SJSA1 (cell line): Measurements from ENCODE around the gene HOXC10. TPM values are rescaled to one million over a fixed set of nuclear protein-coding genes. Genes with fewer than 3 reads are reported as not detected.

ENCODE experiments used
- DNase-seq, 2 experiments: peaks; one replicate each; pipeline ENCODE4 v3.0.0-alpha.2; 2015 to 2020; ENCODE audit warnings: low spot score in 2 of 2, low read depth in 1 of 2
- H3K27ac ChIP-seq: fragments of 250-450 bp; sonication (Bioruptor Pico); 2 replicates; pipeline ENCODE4 v1.5.1; 2020; ENCODE audit warnings: mild to moderate bottlenecking, moderate library complexity
- H3K27me3 ChIP-seq: fragments of 250-450 bp; sonication (Bioruptor Pico); replicated peaks from 2 replicates; pipeline ENCODE4 v1.5.1; 2020; ENCODE audit warnings: mild to moderate bottlenecking, moderate library complexity
- H3K36me3 ChIP-seq: fragments of 250-450 bp; sonication (Bioruptor Pico); 2 replicates; pipeline ENCODE4 v1.5.1; 2020; ENCODE audit warnings: mild to moderate bottlenecking
- H3K4me1 ChIP-seq: fragments of 250-450 bp; sonication (Bioruptor Pico); replicated peaks from 2 replicates; pipeline ENCODE4 v1.6.1; 2021; ENCODE audit warnings: mild to moderate bottlenecking
- H3K4me3 ChIP-seq: fragments of 250-450 bp; sonication (Bioruptor Pico); 2 replicates; pipeline ENCODE4 v1.5.1; 2020; ENCODE audit warnings: mild to moderate bottlenecking
- H3K9me3 ChIP-seq: fragments of 250-450 bp; sonication (Bioruptor Pico); replicated peaks from 2 replicates; pipeline ENCODE4 v1.5.1; 2020; ENCODE audit warnings: mild to moderate bottlenecking
- total RNA-seq: library from RNA; depleted of rRNA; stranded (reverse); fragments of >200 nt; shearing (Covaris generic); gene quantifications from 2 replicates; pipeline ENCODE4 v1.2.3, GENCODE V29; 2014

Gene HOXC10
- total RNA-seq, 1 experiment from 2014 or later, result 7.5 TPM

- peak overlapping the region; percentile 81 for H3K27ac ChIP-seq
- peak; percentile 96 to 97 for DNase-seq
- no peaks in the 10 kb centered on the region for H3K9me3 ChIP-seq
- peaks cover 46% of the 10 kb centered on the region for H3K4me1 ChIP-seq
- peaks cover 36% of the 10 kb centered on the region for H3K36me3 ChIP-seq
- H3K27me3 ChIP-seq, result no peaks in the 10 kb centered on the region
- peak overlapping the region; percentile 60 for H3K4me3 ChIP-seq
These were observed 19.5 kb upstream of the HOXC10 start for GRCh38 chr12:53965281-53966084.

GRCh38 chr12:53966085-53966384 is 18.9 kb upstream of the HOXC10 start:
- peak overlapping the region; percentile 60 for H3K4me3 ChIP-seq
- no peaks in the 10 kb centered on the region for H3K27me3 ChIP-seq

DNA sequence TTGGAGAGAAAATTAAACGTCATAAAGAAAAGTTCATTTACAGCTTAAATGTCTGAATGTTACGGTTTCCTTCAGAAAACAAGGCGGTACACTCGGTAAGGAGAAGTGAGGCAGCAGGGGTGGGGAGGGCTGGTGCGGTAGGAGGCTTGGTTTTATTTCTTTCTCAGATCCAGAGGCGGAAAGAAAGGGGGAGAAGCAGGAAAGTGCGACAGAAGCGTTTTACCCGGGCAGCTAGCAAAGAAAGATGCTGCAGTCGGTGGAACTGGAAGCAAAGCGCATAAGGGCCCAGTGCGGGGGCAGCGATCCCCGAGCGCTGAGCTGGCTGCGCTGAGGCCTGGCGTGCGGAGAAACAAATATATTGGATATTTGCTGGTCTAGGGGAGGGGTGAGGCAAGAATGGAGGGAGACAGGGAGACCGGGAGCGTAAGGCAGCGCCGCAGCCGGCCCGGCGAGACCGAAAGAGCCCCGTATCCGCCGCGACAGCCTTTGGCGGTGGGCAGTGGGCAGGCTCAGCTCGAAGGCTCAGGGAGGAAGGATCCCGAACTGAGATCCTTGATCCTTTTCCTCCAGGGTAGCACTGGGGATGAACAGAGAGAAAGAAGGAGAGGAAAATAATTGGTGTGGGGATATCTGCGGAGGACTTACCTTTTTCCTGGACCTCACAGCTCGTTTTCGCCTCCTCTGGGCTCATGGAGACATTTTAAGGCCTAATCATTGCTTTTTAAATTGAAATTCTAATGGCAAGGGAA is 18.4 kb upstream of the HOXC10 start:
- H3K9me3 ChIP-seq, result no peaks in the 10 kb centered on the region
- peak overlapping the region; percentile 81 for H3K27ac ChIP-seq
- no peaks in the 10 kb centered on the region for H3K27me3 ChIP-seq
- H3K36me3 ChIP-seq, result peaks cover 41% of the 10 kb centered on the region
- peak in 1 of 2 experiments; percentile 61 for DNase-seq
- peak overlapping the region; percentile 60 for H3K4me3 ChIP-seq
- H3K4me1 ChIP-seq, result peaks cover 56% of the 10 kb centered on the region

More at GRCh38 chr12:53966085-53966384, 18.9 kb upstream of the HOXC10 start:
- H3K27ac ChIP-seq, result peak overlapping the region; percentile 81
- H3K9me3 ChIP-seq, result no peaks in the 10 kb centered on the region
- DNase-seq, result no peak
- H3K36me3 ChIP-seq, result peaks cover 41% of the 10 kb centered on the region
- H3K4me1 ChIP-seq, result peaks cover 51% of the 10 kb centered on the region

DNA sequence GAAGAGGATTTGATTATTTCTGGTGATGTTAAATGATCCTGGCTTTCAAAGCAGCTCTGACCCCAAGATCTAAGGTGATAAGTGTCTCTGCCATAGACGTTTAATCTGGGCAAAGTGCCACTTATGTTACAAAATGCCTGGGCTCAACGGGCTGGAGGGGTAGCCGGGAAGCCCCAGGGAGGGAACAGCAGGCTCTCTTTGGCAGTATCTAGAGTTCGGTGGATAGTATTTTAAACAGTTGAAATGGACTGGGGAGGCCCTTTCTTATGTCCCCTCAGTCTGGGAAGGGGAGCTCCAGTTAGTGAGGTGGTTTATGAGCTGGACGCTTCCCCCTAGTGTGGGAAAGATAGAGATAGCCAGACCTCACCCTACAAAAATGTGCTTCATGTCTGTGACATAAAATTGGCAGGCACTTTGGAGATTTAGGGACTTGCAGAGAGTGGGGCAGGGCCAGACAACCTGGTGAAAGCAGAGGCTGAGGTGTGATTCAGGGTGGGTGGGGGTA is 17.5 kb upstream of the HOXC10 start:
- DNase-seq, result peak in 1 of 2 experiments; percentile 62
- Histone ChIP-seq H3K9me3 (no peaks in the 10 kb centered on the region), H3K27me3 (no peaks in the 10 kb centered on the region), H3K4me1 (peaks cover 65% of the 10 kb centered on the region), H3K27ac (peak overlapping the region; percentile 81), H3K36me3 (peaks cover 33% of the 10 kb centered on the region), H3K4me3 (peak overlapping the region; percentile 60)

DNA sequence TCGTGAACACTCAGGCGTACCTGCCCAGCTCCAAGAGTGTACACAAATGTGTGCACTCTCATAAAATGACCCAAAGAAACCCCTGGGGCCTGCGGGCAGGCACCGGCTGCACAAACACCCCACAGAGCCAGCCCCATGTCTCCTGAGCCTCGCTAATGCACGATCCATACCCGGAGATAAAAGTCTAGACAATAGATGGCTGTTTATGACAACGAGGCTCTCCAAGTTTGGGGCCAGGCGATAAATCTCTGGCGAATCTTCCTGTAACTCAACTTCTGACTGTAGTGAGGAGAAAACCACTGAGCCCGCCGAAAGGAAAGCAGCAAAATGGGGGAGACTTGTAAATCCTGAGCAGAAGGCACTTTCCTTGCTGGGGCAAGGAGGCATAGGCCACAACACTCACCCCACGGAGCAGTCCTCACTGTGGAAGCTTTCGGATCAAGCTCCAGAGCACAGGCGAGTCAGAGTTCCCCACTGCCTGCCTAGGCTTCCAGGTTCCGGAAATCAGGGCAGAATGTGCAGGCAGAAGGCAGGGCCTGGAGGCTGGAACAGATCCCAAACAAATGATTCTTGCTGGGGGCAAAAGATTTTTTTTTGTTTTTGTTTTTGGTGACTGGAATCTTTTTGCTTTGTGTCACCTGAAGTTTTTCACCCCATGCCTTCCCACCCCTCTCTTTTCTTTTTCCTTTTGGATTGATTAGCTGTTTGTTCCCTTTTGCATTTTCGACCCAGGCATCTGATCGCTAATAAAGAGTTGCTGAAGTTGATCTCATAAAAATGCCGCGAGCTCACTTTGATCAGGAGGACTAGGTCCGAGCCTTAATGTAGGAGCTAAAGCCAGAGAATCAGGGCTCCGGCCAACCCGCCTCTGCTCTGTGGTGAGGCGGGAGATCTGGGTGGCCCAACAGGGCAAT is 16.5 kb upstream of the HOXC10 start:
- Histone ChIP-seq H3K4me3 (peak overlapping the region; percentile 60), H3K4me1 (peaks cover 63% of the 10 kb centered on the region), H3K27me3 (no peaks in the 10 kb centered on the region)

GRCh38 chr12:53969588-53970259 is 15.2 kb upstream of the HOXC10 start:
- H3K4me1 ChIP-seq, result peaks cover 59% of the 10 kb centered on the region
- H3K27me3 ChIP-seq, result no peaks in the 10 kb centered on the region

More for the DNA sequence above, 16.5 kb upstream of the HOXC10 start:
- H3K36me3 ChIP-seq, result peaks cover 39% of the 10 kb centered on the region
- H3K27ac ChIP-seq, result peak overlapping the region; percentile 81
- H3K9me3 ChIP-seq, result no peaks in the 10 kb centered on the region
- peak in 1 of 2 experiments; percentile 70 for DNase-seq

GRCh38 chr12:53970451-53970850 is 14.5 kb upstream of the HOXC10 start:
- DNase-seq, result peak in 1 of 2 experiments; percentile 50
- Histone ChIP-seq H3K4me1 (peaks cover 53% of the 10 kb centered on the region), H3K4me3 (no peak overlapping the region), H3K36me3 (peaks cover 44% of the 10 kb centered on the region), H3K27me3 (no peaks in the 10 kb centered on the region), H3K9me3 (no peaks in the 10 kb centered on the region), H3K27ac (0 out of 2 replicates have a peak overlapping the region, but pooled peaks have one; percentile 81)

More at GRCh38 chr12:53969588-53970259, 15.2 kb upstream of the HOXC10 start:
- peaks cover 42% of the 10 kb centered on the region for H3K36me3 ChIP-seq
- peak overlapping the region; percentile 60 for H3K4me3 ChIP-seq
- H3K9me3 ChIP-seq, result no peaks in the 10 kb centered on the region
- peak overlapping the region; percentile 81 for H3K27ac ChIP-seq
- DNase-seq, result peak in 1 of 2 experiments; percentile 69

DNA sequence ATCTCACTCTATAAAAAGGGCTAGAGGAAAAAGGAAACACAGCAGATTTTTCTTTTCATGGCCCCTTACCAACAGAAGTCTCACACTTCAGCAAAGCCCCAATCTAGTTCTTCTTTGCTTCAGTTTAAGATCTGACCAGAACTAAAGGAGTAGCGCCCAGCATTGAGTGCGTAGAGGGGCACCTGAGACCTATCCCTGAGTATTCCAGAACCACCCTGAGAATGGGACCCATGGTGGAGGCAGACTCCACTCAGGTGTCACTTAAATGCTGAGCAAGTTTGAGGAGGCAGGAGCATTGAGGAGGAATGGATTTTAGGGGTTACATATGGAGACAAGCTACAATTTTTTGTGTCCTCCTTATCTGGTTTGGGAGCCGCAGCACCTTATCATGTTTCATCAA is 13.8 kb upstream of the HOXC10 start:
- Histone ChIP-seq H3K27ac (no peak overlapping the region), H3K9me3 (no peaks in the 10 kb centered on the region), H3K27me3 (no peaks in the 10 kb centered on the region), H3K4me1 (peaks cover 57% of the 10 kb centered on the region), H3K4me3 (no peak overlapping the region), H3K36me3 (peaks cover 45% of the 10 kb centered on the region)
- no peak for DNase-seq

- Histone ChIP-seq H3K36me3 (peaks cover 44% of the 10 kb centered on the region), H3K27ac (peak overlapping the region; percentile 88; the same call in 1 of the 2 replicates), H3K4me1 (peaks cover 63% of the 10 kb centered on the region), H3K27me3 (no peaks in the 10 kb centered on the region), H3K9me3 (no peaks in the 10 kb centered on the region), H3K4me3 (no peak overlapping the region)
- no peak for DNase-seq
These were observed 13.3 kb upstream of the HOXC10 start for GRCh38 chr12:53971686-53972085.

- DNase-seq, result peak in 1 of 2 experiments; percentile 82
- Histone ChIP-seq H3K9me3 (no peaks in the 10 kb centered on the region), H3K27ac (peak overlapping the region; percentile 88), H3K27me3 (no peaks in the 10 kb centered on the region), H3K4me3 (peak overlapping the region; percentile 50), H3K4me1 (peaks cover 68% of the 10 kb centered on the region), H3K36me3 (peaks cover 41% of the 10 kb centered on the region)
These were observed 12.7 kb upstream of the HOXC10 start for GRCh38 chr12:53972152-53972702.

- H3K4me3 ChIP-seq, result peak within 1 kb of the TSS; percentile 50
- H3K4me1 ChIP-seq, result peaks cover 74% of the 10 kb centered on the region
- H3K9me3 ChIP-seq, result no peaks in the 10 kb centered on the region
- peak within 1 kb of the TSS; percentile 88 for H3K27ac ChIP-seq
- H3K36me3 ChIP-seq, result peaks cover 41% of the 10 kb centered on the region
- DNase-seq, result no peak
- H3K27me3 ChIP-seq, result no peaks in the 10 kb centered on the region
These were observed 12.2 kb upstream of the HOXC10 start, which contains the start of gene HOXC11 for GRCh38 chr12:53972722-53973235. HOXC11 (plus strand) TSS chr12:53973126; CDS start chr12:53973242, 116 bp downstream.
